GM12873 (cell line): Measurements from ENCODE around the gene KMT5B.

Source experiments
- TF ChIP-seq, protein P1 (sequence below): IDR thresholded peaks from 2 replicates; pipeline ENCODE4 v1.5.1; 2012; ENCODE audit warnings: low read depth, mild to moderate bottlenecking, moderate library complexity, low read length, control low read depth; ENCODE audit not compliant: insufficient read depth; ENCODE audit errors: missing control alignments

KMT5B gene

DNA sequence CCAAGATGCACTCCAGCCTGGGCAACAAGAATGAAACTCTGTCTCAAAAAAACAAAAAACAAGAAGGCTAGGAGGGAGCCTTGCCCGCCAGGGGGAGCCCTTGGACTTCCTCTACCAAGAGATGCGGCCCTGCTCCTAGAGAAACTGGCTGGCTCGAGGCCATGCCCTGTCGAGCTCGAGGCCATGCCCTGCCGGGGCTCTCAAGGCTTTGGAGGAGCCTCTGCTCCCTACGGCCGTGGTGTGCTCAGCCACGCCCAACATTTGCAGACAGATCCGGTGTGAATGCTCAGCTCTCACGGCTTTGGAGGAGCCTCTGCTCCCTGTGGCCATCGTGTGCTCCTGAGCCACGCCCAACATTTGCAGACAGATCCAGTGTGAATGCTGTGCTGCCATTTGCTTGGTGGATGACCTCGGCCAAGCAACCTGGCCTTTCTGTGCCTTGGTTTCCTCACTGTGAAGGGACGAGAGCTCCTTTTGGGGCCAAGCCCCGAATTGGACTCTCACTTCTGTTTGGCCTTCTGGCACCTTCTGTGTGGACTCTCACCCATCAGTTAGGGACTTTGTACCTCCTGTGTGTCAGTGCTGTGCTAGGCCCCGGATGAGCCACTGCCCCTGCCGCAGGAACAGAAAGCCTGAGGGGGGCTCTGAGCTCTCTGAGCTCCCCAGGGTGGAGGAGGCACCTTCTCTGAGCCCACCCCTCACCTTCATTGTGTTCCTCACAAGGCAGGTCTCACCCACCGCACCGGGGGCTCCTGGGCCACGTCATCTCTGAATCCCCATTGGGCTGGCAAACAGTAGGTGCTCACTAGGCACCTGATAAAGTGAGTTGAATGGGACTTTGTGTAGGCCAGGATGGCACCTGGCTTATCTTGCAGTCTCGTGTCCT is 44.6 kb upstream of the KMT5B start:
- TF ChIP-seq, protein P1, sequence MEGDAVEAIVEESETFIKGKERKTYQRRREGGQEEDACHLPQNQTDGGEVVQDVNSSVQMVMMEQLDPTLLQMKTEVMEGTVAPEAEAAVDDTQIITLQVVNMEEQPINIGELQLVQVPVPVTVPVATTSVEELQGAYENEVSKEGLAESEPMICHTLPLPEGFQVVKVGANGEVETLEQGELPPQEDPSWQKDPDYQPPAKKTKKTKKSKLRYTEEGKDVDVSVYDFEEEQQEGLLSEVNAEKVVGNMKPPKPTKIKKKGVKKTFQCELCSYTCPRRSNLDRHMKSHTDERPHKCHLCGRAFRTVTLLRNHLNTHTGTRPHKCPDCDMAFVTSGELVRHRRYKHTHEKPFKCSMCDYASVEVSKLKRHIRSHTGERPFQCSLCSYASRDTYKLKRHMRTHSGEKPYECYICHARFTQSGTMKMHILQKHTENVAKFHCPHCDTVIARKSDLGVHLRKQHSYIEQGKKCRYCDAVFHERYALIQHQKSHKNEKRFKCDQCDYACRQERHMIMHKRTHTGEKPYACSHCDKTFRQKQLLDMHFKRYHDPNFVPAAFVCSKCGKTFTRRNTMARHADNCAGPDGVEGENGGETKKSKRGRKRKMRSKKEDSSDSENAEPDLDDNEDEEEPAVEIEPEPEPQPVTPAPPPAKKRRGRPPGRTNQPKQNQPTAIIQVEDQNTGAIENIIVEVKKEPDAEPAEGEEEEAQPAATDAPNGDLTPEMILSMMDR = peak; percentile 86

DNA sequence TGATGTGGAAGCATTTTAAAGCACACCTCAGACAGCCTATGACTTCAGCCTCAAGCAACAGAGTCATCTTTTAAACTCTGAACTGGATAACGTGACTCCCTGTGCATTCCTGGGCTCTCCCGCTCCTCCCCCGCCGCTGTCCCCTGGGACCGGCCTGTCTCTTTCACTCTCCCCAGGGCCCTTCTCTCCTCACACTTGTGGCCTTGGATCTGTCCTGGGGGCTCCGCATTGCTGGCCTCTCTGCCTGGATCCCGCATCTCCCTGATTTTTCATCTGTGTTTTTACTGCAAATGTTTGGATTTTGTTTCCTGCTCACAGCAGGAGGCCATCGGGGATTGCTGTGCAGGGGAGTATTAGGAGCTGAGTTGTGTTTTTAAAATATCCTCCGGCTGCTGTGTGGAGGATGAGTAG is 43.2 kb upstream of the KMT5B start:
- TF ChIP-seq, protein P1 = no peak

DNA sequence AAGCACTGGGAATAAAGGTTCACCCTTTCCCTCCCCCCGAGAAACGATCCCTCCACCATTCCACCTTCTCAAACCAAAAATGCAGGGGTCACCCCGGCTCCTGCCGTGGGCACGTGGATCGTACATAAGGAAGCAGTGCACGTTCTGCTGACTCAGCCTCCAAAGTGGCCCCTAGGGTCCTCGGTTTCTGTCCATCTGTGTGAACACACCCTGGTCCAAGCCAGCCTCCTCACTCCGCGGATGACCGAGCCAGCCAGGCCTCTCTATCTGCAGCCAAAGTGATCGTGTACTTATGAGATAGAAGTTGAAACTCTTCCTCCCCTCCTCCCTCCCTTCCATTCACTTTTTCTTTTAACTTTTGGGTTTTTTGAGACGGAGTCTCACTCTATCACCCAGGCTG is 42.4 kb upstream of the KMT5B start:
- TF ChIP-seq, protein P1 = no peak

DNA sequence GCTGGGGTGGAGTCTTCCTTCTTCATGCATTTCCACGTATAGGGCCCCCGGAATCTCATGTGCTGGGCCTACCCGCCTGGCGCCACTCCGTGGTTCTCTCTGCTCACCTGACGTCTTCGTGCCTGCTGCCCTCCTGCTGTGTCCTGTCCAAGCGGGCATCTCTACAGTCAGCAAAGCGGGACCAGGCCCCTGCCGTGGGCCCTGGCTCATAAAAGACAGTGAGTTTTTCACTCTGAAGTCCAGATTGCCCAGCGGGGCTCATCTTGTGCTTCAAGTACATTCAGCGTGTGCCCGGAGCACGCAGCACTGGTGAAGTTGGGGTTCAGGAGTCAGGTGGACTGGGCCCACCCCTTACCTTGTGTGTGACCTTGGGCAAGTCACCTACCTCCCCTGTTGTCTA is 41.3 kb upstream of the KMT5B start:
- TF ChIP-seq, protein P1 = no peak

DNA sequence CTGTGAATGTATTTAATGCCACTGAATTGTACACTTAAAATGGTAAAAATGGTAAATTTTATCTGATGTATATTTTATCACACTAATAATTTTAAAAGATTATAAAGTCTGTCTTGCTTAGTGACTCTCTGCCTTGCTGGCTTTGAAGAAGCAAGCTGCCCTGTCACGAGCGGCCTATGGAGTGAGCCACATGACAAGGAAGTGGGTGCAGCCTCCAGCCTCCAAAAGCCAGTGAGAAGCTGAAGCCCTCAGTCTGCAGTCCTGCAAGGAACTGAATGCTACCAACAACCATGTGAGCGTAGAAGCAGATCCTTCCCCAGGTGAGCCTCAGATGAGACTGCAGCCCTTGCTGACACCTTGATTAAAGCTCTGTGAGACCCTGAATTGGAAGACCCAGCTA is 38.7 kb upstream of the KMT5B start:
- TF ChIP-seq, protein P1 = no peak

DNA sequence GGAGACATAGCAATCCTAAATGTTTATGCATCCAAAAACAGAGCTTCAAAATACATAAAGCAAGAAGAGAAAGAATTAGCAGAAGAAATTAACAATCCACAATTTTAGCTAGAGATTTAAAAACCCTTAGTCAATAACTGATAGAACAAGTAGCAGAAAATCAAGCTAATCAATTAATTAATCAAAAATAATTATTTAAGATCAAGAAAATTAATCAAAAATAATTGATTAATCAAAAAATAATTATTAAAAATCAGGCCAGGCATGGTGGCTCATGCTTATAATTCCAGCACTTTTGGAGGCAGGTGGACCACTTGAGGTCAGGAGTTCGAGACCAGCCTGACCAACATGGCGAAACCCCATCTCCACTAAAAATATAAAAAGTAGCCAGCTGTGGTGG is 29.5 kb upstream of the KMT5B start:
- TF ChIP-seq, protein P1 = no peak

DNA sequence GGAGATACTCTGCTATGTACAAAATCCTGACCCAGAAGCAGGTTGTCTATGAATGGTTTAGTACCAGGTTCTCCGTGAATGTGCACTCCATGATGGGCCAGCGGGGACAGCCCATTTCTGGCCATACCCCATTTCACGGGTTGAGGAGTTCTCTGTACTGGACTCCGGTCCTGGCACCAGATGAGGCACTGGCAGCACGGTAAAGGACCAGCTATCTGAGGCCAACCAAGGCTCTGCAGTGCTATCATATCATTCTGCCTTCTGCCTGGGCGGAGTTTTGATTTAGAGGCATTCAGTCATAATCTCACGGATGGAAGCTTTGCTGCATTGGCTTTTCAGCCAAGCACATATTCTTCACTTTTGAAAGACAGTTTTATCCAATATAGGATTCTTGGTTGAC is 18.5 kb upstream of the KMT5B start:
- TF ChIP-seq, protein P1 = no peak
